ENCODE data around the gene HSD17B3.
"Not testable (repeated sequence)": the region's sequence is repeated elsewhere in the genome, so short reads cannot be mapped to it uniquely, and the experiment has no call there.

HSD17B3 gene

DNA sequence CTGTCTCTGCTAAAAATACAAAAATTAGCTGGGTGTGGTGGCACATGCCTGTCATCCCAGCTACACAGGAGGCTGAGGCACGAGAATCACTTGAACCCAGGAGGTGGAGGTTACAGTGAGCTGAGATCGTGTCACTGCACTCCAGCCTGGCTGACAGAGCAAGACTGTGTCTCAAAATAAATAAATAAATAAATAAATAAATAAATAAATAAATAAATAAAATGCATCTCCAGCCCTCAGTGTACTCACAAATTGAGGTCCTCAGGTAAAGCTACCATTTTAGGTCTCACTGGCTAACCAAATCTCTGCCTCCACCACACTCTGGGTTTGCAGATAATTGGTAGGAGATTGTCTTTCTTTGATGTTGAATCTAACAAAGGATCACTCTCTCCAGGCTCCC, 112.4 kb downstream of the HSD17B3 start:
- DNase-seq: not testable (repeated sequence)

DNA sequence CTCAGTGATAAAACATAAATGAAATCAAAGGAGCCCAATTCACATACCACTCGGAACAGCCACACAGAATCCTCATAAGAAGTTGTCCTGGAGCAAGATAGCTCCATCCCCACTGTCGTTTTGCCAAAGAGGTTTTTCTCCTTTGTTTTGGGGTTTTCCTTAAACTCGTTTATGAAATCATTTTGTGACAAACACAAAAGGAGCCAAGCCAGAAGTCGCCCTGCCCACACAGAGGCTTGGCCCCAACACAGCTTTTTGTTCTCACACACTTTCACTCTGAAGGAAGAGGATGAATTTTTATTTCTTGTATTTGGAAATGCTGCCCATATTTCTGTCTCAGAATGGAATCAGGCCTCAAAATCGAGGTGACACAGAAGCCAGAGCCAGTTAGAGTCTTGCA, 113.4 kb downstream of the HSD17B3 start:
- DNase-seq: no peak

DNA sequence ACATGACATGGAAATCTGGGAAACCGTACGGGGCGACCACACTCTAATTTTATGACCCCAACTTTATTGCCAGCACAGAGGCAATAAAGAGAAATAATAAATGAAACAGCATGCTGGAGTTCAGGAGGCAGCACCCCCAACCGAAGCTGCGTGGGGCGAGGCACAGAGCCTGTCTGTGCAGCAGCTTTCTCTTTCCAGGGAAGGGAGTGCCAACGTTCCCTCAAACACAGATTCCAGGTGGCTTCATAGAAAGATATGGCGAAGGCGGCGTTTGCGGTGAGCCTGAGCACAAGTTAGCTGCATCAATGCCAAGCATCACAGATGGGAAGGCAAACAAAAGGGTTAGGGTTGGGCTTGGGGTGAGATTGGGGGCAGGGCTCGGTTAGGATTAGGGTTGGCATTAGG, 114.8 kb downstream of the HSD17B3 start:
- no peak for DNase-seq

DNA sequence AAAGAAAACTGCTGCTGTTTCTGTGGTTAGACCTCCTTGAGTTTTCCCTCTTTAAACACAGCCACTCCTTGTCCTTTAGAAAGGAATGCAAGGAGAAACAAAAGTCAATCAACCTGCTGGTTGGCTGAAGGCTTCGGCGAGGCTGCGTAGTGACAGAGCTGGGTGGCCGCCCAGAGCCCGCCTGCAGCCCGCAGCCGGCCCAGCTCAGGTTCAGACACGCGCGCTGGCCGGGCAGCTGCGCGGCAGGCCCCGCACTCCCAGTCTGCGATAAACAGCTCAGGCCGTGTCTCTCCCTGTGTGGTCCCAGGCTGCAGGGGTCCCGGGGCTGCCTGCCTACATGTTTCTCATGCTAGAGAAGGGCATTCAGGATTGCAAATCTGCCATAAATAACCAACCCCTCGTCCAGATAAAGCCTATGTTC, 115.4 kb downstream of the HSD17B3 start:
- DNase-seq: no peak

DNA sequence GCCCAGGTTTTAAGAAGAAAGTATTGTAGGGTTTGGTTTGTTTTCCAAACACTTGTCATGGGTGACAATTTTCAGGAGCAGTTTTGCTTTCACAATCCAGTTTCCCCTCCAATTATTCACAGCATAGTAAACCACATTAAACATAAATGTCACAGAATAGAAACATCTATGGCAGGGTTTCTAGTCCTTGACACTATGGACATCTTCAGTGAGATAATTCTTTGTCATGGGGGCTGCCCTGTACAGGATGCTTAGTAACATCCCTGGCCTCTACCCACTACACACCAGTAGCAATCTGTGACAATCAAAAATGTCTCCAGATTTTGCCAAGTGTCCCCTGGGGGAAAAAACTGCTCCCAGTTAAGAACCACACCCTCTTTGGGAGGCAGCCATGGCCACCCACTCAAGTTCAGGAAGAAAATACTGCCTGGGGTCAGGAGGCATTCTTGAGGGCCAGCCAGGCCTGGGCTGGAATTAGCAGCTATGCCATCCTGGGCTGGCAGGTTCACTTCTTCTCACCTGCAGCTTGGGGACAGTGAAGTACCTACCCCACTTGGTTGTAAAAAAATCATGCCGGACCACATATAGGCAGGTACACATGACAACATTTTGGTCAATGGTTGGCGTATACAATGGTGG, 116.3 kb downstream of the HSD17B3 start:
- no peak for DNase-seq
